HG03565 (cell line): Measurements from ENCODE around the gene SPPL3.
"Not testable (repeated sequence)": the region's sequence is repeated elsewhere in the genome, so short reads cannot be mapped to it uniquely, and the experiment has no call there.

ENCODE experiments used
- ATAC-seq: cut with Tn5 transposase; IDR thresholded peaks from one replicate; pipeline ENCODE4 v1.9.1; 2021; ENCODE audit warnings: mild to moderate bottlenecking, moderate library complexity; ENCODE audit not compliant: unreplicated experiment

Gene SPPL3, protein sequence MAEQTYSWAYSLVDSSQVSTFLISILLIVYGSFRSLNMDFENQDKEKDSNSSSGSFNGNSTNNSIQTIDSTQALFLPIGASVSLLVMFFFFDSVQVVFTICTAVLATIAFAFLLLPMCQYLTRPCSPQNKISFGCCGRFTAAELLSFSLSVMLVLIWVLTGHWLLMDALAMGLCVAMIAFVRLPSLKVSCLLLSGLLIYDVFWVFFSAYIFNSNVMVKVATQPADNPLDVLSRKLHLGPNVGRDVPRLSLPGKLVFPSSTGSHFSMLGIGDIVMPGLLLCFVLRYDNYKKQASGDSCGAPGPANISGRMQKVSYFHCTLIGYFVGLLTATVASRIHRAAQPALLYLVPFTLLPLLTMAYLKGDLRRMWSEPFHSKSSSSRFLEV

DNA sequence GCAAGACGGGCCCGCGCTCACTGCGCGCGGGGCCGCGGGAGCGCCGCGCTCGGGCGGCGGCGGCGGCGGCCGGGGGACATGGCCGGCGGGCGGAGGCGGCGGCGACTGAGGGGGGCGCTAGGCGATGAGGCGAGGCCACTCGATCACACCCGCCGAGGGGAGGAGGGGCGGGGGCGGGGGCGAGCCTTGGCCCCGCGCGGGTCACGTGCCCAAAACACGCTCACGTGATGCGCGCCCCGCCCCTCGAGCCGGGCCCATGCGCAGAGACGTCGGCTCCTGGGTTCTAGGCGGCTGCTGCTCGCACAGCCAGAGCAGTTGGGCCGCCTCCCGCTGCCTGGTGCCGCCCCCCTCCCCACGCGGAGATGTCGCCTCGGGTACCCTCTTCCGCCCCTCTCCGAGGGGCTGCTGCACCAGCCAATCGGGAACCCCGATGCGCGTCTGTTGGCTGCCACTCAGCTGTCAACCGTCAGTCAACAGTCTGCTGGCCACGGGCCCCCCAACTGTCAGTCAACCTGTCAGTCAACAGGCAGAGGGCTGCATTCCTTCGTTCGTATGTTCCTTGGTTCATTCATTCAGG, at the start of gene SPPL3:
Gene SPPL3, minus strand, starts transcription at position 162 of the 577 bp plus-strand sequence. CDS start 491 bp downstream, outside the sequence.
- ATAC-seq, result peak; percentile 55

DNA sequence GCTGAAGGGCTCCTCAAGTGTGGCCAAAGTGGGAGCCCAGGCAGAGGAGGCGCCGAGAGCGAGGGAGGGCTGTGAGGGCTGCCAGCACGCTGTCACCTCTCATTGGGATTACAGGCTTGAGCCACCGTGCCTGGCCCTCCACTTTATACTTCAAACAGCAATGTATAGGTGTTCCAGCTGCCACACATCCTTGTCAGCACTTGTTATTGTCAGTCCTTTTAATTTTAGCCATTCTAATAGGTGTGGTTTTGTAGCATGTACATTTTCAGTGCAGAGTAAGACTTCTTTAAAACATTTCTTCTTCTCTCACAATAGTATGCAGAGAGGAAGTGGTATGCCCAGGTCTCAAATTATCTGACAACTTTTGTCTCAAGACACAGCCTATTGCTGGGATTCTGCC, 46.6 kb upstream of the SPPL3 start:
- ATAC-seq, result no peak

DNA sequence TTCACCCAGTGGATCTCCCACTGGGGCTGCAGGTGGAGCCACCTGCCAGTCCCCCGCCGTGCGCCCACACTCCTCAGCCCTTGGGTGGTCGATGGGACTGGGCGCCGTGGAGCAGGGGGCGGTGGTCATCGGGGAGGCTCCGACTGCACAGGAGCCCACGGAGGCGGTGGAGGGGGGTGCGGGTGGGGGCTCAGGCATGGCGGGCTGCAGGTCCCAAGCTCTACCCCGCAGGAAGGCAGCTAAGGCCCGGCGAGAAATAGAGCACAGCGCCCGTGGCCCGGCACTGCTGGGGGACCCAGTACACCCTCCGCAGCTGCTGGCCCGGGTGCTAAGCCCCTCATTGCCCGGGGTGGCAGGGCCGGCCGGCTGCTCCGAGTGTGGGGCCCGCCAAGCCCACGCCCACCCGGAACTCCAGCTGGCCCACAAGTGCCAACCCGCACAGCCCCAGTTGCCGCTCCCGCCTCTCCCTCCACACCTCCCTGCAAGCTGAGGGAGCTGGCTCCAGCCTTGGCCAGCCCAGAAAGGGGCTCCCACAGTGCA, 46.2 kb upstream of the SPPL3 start:
- ATAC-seq, result not testable (repeated sequence)

DNA sequence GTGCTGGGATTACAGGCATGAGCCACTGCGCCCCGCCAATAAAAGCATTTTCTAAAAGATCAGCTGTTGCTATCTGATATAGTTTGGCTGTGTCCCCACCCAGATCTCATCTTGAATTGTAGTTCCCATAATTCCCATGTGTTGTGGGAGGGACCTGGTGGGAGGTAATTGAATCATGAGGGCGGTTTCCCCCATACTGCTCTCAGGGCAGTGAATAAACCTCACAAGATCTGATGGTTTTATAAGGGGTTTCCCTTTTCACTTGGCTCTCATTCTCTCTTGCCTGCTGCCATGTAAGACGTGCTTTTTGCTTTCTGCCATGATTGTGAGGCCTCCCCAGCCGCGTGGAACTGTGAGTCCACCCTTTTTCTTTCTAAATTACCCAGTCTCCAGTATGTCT, 41.4 kb upstream of the SPPL3 start:
- ATAC-seq, result not testable (repeated sequence)

- ATAC-seq, result no peak
These were observed 40.6 kb upstream of the SPPL3 start for GRCh38 chr12:120944645-120945217.

DNA sequence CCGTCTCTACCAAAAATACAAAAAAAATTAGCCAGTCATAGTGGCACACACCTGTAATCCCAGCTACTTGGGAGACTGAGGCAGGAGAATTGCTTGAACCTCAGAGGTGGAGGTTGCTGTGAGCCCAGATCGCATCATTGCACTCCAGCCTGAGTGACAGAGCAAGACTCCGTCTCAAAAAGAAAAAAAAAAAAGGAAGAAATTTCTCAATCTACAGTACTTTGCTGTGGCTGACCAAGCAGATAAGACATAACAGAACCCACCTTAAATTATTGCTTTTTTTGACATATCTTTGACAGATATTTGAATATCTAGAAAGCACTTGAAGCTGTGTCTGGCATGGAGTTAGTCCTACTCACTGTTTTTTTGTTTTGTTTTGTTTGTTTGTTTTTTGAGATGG, 39.3 kb upstream of the SPPL3 start:
- ATAC-seq, result no peak

DNA sequence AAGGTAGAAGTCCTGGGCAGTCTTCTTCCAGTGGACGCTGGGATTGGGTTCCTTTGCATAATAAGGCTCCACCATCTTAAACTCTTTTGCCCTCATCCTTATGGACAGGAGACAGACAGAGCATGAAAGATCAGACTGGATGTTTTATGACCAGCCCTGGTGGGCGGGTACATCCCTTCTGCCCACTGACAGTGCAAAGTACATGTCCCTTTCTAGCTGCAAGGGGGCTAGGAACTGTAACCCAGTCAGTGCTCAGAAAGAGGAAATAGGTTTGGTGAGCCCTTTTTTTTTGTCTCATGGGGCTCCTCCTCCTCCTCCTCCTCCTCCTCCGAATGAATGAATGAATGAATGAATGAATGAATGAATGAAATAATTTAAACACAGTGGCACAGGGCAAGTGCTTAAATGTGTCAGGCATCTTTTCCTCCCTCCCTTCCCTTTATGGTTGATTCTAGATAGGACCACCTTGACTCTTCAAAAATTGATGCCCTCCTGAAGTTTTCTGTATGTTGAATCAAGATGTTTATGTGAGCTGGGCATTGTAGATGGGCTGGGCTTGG, 37.8 kb upstream of the SPPL3 start:
- no peak for ATAC-seq

DNA sequence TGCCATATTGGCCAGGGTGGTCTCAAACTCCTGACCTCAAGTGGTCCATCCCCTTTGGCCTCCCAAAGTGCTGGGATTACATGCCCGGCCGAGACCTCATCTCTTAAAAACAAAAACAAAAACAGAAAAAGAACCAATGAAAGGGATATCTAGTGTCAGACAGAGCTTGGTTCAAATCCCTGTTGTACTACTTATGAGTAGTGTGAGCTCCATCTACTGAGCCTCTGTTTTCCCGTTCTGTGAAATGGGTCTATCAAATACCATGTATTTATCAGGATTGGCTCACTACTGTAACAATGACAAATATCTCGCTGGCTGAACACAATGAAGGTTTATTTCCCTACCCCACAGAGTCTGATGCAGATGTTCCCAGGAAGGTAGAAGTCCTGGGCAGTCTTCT, 37.3 kb upstream of the SPPL3 start:
- ATAC-seq, result no peak

GRCh38 chr12:120940799-120941198, 36.6 kb upstream of the SPPL3 start:
- no peak for ATAC-seq

GRCh38 chr12:120940006-120940405, 35.8 kb upstream of the SPPL3 start:
- ATAC-seq, result no peak

- no peak for ATAC-seq
These were observed 35.4 kb upstream of the SPPL3 start for GRCh38 chr12:120939523-120939922.

DNA sequence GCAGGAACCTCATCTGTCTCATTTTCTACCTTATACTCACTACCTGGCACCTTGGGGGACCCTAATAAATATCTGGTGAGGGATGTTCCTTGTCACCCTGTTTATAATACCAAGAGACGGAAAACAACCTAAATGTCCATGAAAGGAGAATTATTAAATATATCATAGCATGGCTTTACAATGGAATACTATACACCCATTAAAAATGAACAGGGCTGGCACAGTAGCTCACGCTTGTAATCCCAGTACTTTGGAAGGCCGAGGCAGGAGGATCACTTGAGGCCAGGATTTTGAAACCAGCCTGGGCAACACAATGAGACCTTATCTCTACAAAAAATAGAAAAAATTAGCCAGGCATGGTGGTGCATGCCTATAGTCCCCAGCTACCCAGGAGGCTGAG, 34.3 kb upstream of the SPPL3 start:
- no peak for ATAC-seq

DNA sequence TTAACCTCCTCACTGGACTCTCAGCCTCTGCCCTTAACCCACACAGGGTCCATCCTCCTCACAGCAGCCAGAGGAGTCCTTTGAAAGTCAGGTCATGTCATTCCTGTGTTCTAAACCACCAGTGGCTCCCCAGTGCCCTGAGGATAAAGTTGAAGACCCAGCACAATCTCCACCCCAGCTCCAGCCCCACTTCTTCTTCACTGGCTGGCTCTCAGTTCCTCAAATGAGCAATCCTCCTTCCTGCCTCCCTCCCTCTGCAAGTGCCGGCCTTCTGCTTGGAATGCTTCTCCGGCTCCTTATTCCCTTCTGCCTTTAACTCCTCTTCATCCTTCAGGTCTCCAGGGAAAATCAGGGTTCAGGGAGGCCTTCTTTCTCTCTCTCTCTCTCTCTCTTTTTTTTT, 32.0 kb upstream of the SPPL3 start:
- ATAC-seq, result no peak

DNA sequence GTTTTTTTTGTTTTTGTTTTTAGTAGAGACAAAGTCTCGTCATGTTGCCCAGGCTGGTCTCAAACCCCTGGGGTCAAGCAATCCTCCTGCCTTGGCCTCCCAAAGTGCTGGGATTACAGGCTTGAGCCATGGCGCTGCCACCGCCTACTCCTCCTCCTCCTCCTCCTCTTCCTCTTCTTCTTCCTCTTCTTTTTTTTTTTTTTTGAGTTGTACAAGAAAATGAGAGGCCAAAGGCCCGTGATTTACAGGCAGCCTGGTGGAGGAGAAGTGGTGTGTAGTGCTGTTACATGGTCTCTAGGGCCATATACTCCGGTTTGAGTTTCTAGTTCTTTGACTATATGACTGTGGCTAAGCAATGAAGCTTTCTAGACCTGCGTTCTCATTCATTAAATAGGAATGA, 29.6 kb upstream of the SPPL3 start:
- no peak for ATAC-seq

DNA sequence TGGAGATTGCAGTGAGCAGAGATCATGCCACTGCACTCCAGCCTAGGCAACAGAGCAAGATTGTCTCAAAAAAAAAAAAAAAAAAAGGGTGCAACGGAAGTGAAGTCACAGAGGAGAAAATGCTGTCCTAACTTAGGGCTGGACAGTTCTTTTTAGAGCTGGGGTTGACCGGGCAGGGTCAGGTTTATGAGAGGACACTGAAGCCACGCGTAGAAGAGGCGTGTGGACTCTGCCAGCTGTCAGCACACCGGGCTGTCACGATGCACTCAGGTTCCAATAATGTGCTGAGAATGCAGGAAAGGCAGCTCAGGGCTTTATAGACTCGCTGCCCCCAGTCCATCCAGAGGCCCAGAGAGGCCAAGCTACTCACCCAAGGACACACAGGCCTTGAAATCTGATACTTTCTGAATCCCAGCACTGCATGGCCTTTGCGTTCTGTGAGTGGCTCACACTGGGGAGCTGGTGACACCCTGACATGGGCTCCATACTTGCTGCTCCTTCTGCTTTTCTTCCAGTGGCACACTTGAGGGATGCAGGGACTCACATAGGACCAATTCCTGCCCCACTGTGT, 28.9 kb upstream of the SPPL3 start:
- ATAC-seq, result no peak

- ATAC-seq, result no peak
These were observed 27.9 kb upstream of the SPPL3 start for GRCh38 chr12:120932058-120932457.

DNA sequence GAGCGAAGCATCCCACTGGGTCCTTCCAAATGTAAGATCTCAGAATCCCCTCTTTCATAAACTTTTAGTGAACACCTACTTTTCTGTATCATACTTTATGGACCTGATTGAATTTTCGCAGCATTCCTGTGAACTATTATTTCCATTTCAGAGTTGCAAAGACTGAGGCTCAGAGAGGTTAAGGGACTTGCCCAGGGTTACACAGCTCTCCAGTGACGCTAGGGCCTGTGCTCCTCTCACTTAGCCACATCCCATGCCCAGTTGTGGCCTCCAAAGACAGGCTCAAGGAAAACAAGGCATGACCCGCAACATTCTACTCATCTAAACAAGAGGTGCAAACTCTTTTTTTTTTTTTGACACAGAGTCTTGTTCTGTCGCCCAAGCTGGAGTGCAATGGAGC, 25.9 kb upstream of the SPPL3 start:
- no peak for ATAC-seq

- ATAC-seq, result no peak
These were observed 24.9 kb upstream of the SPPL3 start for GRCh38 chr12:120928864-120929652.

DNA sequence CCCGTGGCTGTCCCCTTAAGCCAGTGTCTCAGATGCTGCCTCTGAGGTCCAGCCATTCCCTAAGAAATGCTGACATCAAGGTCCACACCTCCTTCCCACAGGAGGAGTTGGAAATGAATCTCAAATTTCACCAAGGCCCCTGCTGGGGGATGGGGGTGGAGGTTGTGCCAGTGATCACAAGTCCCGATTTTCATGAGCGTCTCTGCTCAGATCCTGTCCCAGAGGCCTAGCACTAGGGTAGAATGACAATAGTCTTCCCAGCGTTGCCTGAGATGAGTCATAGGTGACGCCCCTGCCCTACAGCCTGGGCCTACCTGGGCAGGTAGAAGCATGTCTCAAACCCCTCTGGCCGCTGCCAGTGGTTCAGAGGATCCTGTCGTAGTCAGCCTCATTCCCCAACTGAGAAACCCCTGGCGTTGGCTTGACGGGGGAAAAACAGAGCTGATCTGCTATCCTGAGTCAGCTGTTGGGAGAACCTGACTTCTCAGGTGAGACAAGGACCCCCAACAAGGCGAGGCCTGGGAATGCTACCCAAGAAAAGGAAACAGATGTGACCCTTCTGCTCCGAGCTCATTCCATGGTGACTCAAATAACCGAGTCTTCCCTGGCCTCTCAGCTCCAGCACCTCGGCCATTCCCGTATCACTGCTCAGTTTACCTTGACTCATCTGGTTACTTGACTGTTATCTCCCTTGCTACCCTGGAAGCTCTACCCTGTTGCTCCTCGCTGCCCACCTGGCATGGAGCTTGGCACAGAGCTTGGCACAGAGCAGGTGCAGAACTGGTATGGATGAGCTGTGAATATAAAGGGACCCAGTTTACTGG, 21.8 kb upstream of the SPPL3 start:
- no peak for ATAC-seq

DNA sequence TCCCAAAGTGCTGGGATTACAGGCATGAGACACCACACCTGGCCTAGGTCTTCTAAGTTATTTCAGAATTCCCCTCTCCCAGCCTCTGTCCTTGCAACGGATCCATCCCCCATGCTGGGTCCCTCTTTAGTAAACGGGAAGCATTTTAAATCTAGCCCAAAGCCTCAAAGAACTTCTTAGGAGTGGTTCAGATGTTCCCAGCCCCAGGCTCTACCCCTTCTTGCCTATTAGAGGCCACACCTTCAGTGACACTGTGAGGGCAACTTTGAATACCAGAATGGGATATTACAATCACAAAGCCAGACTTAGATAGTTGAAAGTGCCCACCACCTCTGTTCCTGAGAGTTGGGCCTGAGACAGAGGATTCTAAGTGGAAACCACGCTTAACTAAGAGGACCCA, 18.1 kb upstream of the SPPL3 start:
- ATAC-seq, result no peak
